K562 (cell line): ENCODE data around the gene PACS2. TPM values are rescaled to one million over a fixed set of nuclear protein-coding genes. Genes with fewer than 3 reads are reported as not detected.

Source experiments
- ATAC-seq: fragments of 200-7000 bp; cut with Tn5 transposase; 3 replicates; pipeline ENCODE4 v1.9.1; 2020; ENCODE audit warnings: moderate library complexity
- BruUV-seq: library from RNA; stranded (reverse); fragments of 400-500 nt; replicated peaks from 2 replicates; lab custom pipeline; 2021; lab: Mats Ljungman, UMichigan
- CTCF ChIA-PET: fragments of 300-600 bp; formaldehyde crosslinking; extraction: SDS; loops from one replicate; lab custom pipeline; 2021; ENCODE audit warnings: low intra/inter-chr PET ratio; lab: Yijun Ruan, JAX
- POLR2A ChIA-PET: fragments of 300-600, 350-650 bp; sonication (Branson Sonifier 250); formaldehyde crosslinking; extraction: SDS; loops from one replicate; lab custom pipeline; 2021; ENCODE audit warnings: antibody characterized with exemption, inconsistent platforms; lab: Yijun Ruan, JAX
- DNase-seq, 4 experiments: peaks; one replicate each; pipeline versions ENCODE4 v3.0.0 to v3.0.0-alpha.2; 2011 to 2018; ENCODE audit warnings: low spot score in 3 of 4, mixed read lengths in 3 of 4; ENCODE audit errors: extremely low read depth in 1 of 4
- FAIRE-seq: peaks from 2 replicates; lab custom pipeline; 2011; peaks lifted over from hg19 to GRCh38; lab: Jason Lieb, UNC
- H2AFZ ChIP-seq: 2 replicates; pipeline ENCODE4 v1.6.0; 2011; ENCODE audit warnings: low read depth, low read length, control low read depth, inconsistent platforms
- H3K27ac ChIP-seq: fragments of 200-600 bp; 3 replicates; pipeline ENCODE4 v1.8.0; 2011; ENCODE audit warnings: low read depth, mild to moderate bottlenecking, control low read depth, inconsistent platforms, low read length, moderate library complexity, mixed read lengths; ENCODE audit errors: extremely low read depth
- H3K27me3 ChIP-seq, 2 experiments: fragments of 300-600 bp in 1 of 2; 2 replicates in 1 of 2; 3 replicates in 1 of 2; pipeline versions ENCODE4 v1.6.0 to v1.8.0; 2011; ENCODE audit warnings: inconsistent platforms in 2 of 2, low read length in 2 of 2, mild to moderate bottlenecking in 1 of 2, mixed read lengths in 1 of 2, moderate library complexity in 1 of 2; ENCODE audit not compliant: control insufficient read depth in 2 of 2, insufficient read depth in 2 of 2
- H3K36me3 ChIP-seq: fragments of 300-600 bp; 3 replicates; pipeline ENCODE4 v1.8.0; 2011; ENCODE audit warnings: mild to moderate bottlenecking, low read length, inconsistent platforms; ENCODE audit not compliant: control insufficient read depth, insufficient read depth
- H3K4me1 ChIP-seq, 2 experiments: fragments of 200-600 bp in 1 of 2; replicated peaks in 1 of 2; 2 replicates in 1 of 2; 3 replicates in 1 of 2; pipeline versions ENCODE4 v1.5.1 to v1.8.0; 2011; ENCODE audit warnings: inconsistent platforms in 2 of 2, low read length in 2 of 2, mild to moderate bottlenecking in 1 of 2, mixed read lengths in 1 of 2, moderate library complexity in 1 of 2; ENCODE audit not compliant: control insufficient read depth in 2 of 2, insufficient read depth in 2 of 2
- H3K4me2 ChIP-seq: 2 replicates; pipeline ENCODE4 v1.6.1; 2011; ENCODE audit warnings: low read length, control low read depth, inconsistent platforms, mixed read lengths; ENCODE audit not compliant: insufficient read depth
- H3K4me3 ChIP-seq: fragments of 200-600 bp; sonication (generic), shearing (Covaris generic); 2 replicates; pipeline ENCODE4 v1.5.1; 2016; ENCODE audit warnings: control low read depth, inconsistent platforms
- H3K79me2 ChIP-seq: fragments of 200-600 bp; 3 replicates; pipeline ENCODE4 v1.8.0; 2011; ENCODE audit warnings: low read length, inconsistent platforms; ENCODE audit not compliant: control insufficient read depth, insufficient read depth
- H3K9ac ChIP-seq, 2 experiments: 2 replicates each; pipeline versions ENCODE4 v1.6.0 to v1.6.1; 2011; ENCODE audit warnings: low read depth in 2 of 2, low read length in 2 of 2, control low read depth in 1 of 2, inconsistent platforms in 1 of 2, mild to moderate bottlenecking in 1 of 2, mixed read lengths in 1 of 2; ENCODE audit not compliant: insufficient read depth in 1 of 2
- H3K9me1 ChIP-seq: one replicate; pipeline ENCODE4 v1.6.0; 2011; ENCODE audit warnings: inconsistent platforms, mild to moderate bottlenecking, low read length, moderate library complexity; ENCODE audit not compliant: control insufficient read depth, insufficient read depth
- H3K9me3 ChIP-seq: replicated peaks from 2 replicates; pipeline ENCODE4 v1.5.1; 2011; ENCODE audit warnings: low read depth, low read length, inconsistent platforms; ENCODE audit not compliant: control insufficient read depth, insufficient read depth
- H4K20me1 ChIP-seq: replicated peaks from 2 replicates; pipeline ENCODE4 v1.6.1; 2011; ENCODE audit warnings: low read length, inconsistent platforms, mixed read lengths; ENCODE audit not compliant: control insufficient read depth, insufficient read depth
- ASH1L ChIP-seq: fragments of 450-650 bp; IDR thresholded peaks from 2 replicates; pipeline ENCODE4 v1.6.1; 2018; ENCODE audit warnings: borderline replicate concordance, mild to moderate bottlenecking, low read depth; ENCODE audit not compliant: partially characterized antibody
- GATAD2B ChIP-seq: fragments of 450-650 bp; IDR thresholded peaks from 2 replicates; pipeline ENCODE4 v1.6.1; 2017; ENCODE audit warnings: mild to moderate bottlenecking, borderline replicate concordance
- HLTF ChIP-seq: fragments of 450-650 bp; IDR thresholded peaks from 2 replicates; pipeline ENCODE4 v1.6.1; 2016
- PRPF4 ChIP-seq: fragments of 200-400 bp; formaldehyde crosslinking; IDR thresholded peaks from one replicate; pipeline ENCODE4 v1.6.1; 2017; ENCODE audit warnings: low read length, low read depth, mild to moderate bottlenecking; ENCODE audit not compliant: insufficient read depth, poor library complexity, severe bottlenecking
- RBBP5 ChIP-seq: fragments of 200-600 bp; sonication (generic); IDR thresholded peaks from 2 replicates; pipeline ENCODE4 v1.6.1; 2012; ENCODE audit warnings: borderline replicate concordance, mild to moderate bottlenecking, low read length, control low read depth, inconsistent platforms; ENCODE audit not compliant: insufficient read depth, poor library complexity, severe bottlenecking
- SFPQ ChIP-seq: fragments of 200-400 bp; formaldehyde crosslinking; IDR thresholded peaks from 2 replicates; pipeline ENCODE4 v1.6.1; 2017; ENCODE audit warnings: mild to moderate bottlenecking, low read depth, low read length, moderate library complexity
- ZFP1 ChIP-seq: fragments of 450-650 bp; formaldehyde crosslinking; IDR thresholded peaks from 2 replicates; pipeline ENCODE4 v1.4.0; 2020; ENCODE audit warnings: mild to moderate bottlenecking, mixed read lengths
- ZNF311 ChIP-seq: fragments of 250-450 bp; sonication (Bioruptor Pico); IDR thresholded peaks from 2 replicates; pipeline ENCODE4 v1.4.0; 2020; ENCODE audit warnings: mild to moderate bottlenecking, moderate library complexity
- ZNF740 ChIP-seq, 3 experiments: fragments of 200-800 bp in 1 of 3; sonication (Bioruptor generic) in 1 of 3; sonication (generic) in 1 of 3; formaldehyde crosslinking in 1 of 3; IDR thresholded peaks; 2 replicates each; pipeline versions ENCODE4 v1.6.1 to v1.8.0; 2016 to 2022; ENCODE audit warnings: mild to moderate bottlenecking in 2 of 3, missing compliant biosample characterization in 2 of 3, missing genetic modification characterization in 2 of 3, missing genetic modification reagents in 1 of 3
- ZNF79 ChIP-seq: fragments of 250-450 bp; sonication (Bioruptor Pico); IDR thresholded peaks from 2 replicates; pipeline ENCODE4 v1.4.0; 2020; ENCODE audit warnings: low read depth, mild to moderate bottlenecking, moderate library complexity
- WGBS: fragments of 100-300 bp; shearing (Covaris generic); methylation state at CpG from one replicate; pipeline ENCODE4 v1.1.6; 2016; ENCODE audit warnings: low coverage, mixed read lengths; ENCODE audit not compliant: insufficient coverage; ENCODE audit errors: missing lambda C conversion rate; 5-methylcytosine and 5-hydroxymethylcytosine counted together
- in situ Hi-C: fragments of 300-500 bp; cut with MboI; formaldehyde crosslinking; loops from 4 replicates; pipeline ENCODE4 v1.15.0; 2018; ENCODE audit warnings: inconsistent platforms, mixed read lengths
- intact Hi-C: fragments of 100-400 bp; cut with micrococcal nuclease; formaldehyde crosslinking; loops from 2 replicates; pipeline ENCODE4 v1.14.2; 2022
- polyA plus RNA-seq, 8 experiments: library from polyadenylated mRNA; depleted of rRNA in 4 of 8; stranded (reverse) in 5 of 8; unstranded in 3 of 8; fragments of >200 nt; fragmentation: Nextera tagmentation in 2 of 8; fragmentation: Illumina TruSeq in 1 of 8; extraction: Ambion mirVana in 2 of 8; extraction: Trizol in 1 of 8; gene quantifications; 2 replicates each; pipeline versions ENCODE4 v1.2.1 to v1.2.3, GENCODE V29; 2011 to 2014; ENCODE audit warnings: inconsistent platforms in 1 of 8, missing spikeins in 1 of 8
- total RNA-seq, 7 experiments: library from RNA; depleted of rRNA in 6 of 7; stranded (reverse); fragments of >200 nt in 6 of 7; fragmentation: Illumina TruSeq in 2 of 7; extraction: Trizol in 2 of 7; gene quantifications; 2 replicates each; pipeline versions ENCODE4 v1.2.1 to v1.2.3, GENCODE V29; 2011 to 2021; ENCODE audit warnings: low replicate concordance in 1 of 7

Gene PACS2
- total and polyA plus RNA-seq, 9 of the 15 experiments (the other 6 are each of a cell fraction or from before 2014, with no cell fraction given), result 0.11 to 20.8 (median 9.9) TPM

- in situ Hi-C loops, result no loop called here
- ATAC-seq, result no peak
- TF ChIP-seq RBBP5 (no peak), ASH1L (no peak), ZFP1 (CRISPR knock-in tag) (no peak)
Measured at GRCh38 chr14:105368426-105368825, 53.9 kb downstream of the PACS2 start.

GRCh38 chr14:105368910-105369652, 54.5 kb downstream of the PACS2 start:
- H3K4me2 ChIP-seq, result no peak overlapping the region
- 83% methylated on average over 7 of the region's 29 CpGs for WGBS
- H3K9me1 ChIP-seq, result no peaks in the 10 kb centered on the region
- H3K9ac ChIP-seq, result no peak overlapping the region
- no peak overlapping the region for H3K27ac ChIP-seq
- H3K9me3 ChIP-seq, result no peaks in the 10 kb centered on the region
- in situ Hi-C loops, result no loop called here
- no TSS peak for BruUV-seq
- no peaks in the 10 kb centered on the region for H3K36me3 ChIP-seq
- H3K27me3 ChIP-seq, result no peaks in the 10 kb centered on the region
- POLR2A ChIA-PET, result no interaction called here
- no peaks in the 10 kb centered on the region for H4K20me1 ChIP-seq
- no peaks in the 10 kb centered on the region for H3K79me2 ChIP-seq
- intact Hi-C loops, result no loop called here
- DNase-seq, result no peak
- peaks cover 0 to 26% of the 10 kb centered on the region in 2 experiments; a peak in 2 of 5 replicates for H3K4me1 ChIP-seq
- FAIRE-seq, result no peak
- H3K4me3 ChIP-seq, result no peak overlapping the region
- no peak overlapping the region for H2AFZ ChIP-seq
- ATAC-seq, result no peak
- CTCF ChIA-PET, result no interaction called here
- TF ChIP-seq GATAD2B (no peak), ZNF740 (CRISPR knock-in tag; IDR thresholded peaks at IDR 0.05) (no peak), ZNF740 (tag; IDR thresholded peaks at IDR 0.05) (no peak), ZNF311 (CRISPR knock-in tag) (no peak), PRPF4 (no peak), ZNF79 (no peak), SFPQ (no peak), HLTF (no peak)

More at GRCh38 chr14:105368426-105368825, 53.9 kb downstream of the PACS2 start:
- no peak for DNase-seq
- no TSS peak for BruUV-seq
- POLR2A ChIA-PET, result no interaction called here
- WGBS, result 73% methylated on average over 4 of the region's 20 CpGs
- Histone ChIP-seq H3K9me1 (no peaks in the 10 kb centered on the region), H3K4me1 (peaks cover 0 to 29% of the 10 kb centered on the region in 2 experiments; a peak in 2 of 5 replicates), H3K27ac (no peak overlapping the region), H3K27me3 (no peaks in the 10 kb centered on the region), H3K4me3 (no peak overlapping the region), H3K36me3 (no peaks in the 10 kb centered on the region), H2AFZ (no peak overlapping the region), H3K9me3 (no peaks in the 10 kb centered on the region), H3K9ac (no peak overlapping the region), H3K4me2 (no peak overlapping the region), H3K79me2 (no peaks in the 10 kb centered on the region), H4K20me1 (no peaks in the 10 kb centered on the region)
- CTCF ChIA-PET, result no interaction called here
- no peak for FAIRE-seq
- intact Hi-C loops, result no loop called here
